DOHH2 (cell line): ENCODE measurements around the gene STAG1.
"Not testable (repeated sequence)": the region's sequence is repeated elsewhere in the genome, so short reads cannot be mapped to it uniquely, and the experiment has no call there.

Experiments
- H3F3A ChIP-seq: fragments of 200-600 bp; sonication (generic), shearing (Covaris generic); 2 replicates; pipeline ENCODE4 v1.6.0; 2016; ENCODE audit warnings: antibody characterized with exemption, mild to moderate bottlenecking; ENCODE audit not compliant: control insufficient read depth, insufficient read depth
- H3K27ac ChIP-seq: fragments of 200-600 bp; sonication (generic); 2 replicates; pipeline ENCODE4 v1.5.1; 2014; ENCODE audit warnings: low read depth, mild to moderate bottlenecking, low read length, moderate library complexity
- H3K27me3 ChIP-seq: fragments of 200-600 bp; sonication (generic); 2 replicates; pipeline ENCODE4 v1.6.1; 2014; ENCODE audit warnings: mild to moderate bottlenecking, low read length, mixed read lengths; ENCODE audit not compliant: control insufficient read depth
- H3K36me3 ChIP-seq: fragments of 200-600 bp; sonication (generic); 2 replicates; pipeline ENCODE4 v1.6.1; 2014; ENCODE audit warnings: mild to moderate bottlenecking, low read length, moderate library complexity, mixed read lengths; ENCODE audit not compliant: control insufficient read depth
- H3K4me1 ChIP-seq: fragments of 200-600 bp; sonication (generic); 2 replicates; pipeline ENCODE4 v1.6.1; 2014; ENCODE audit warnings: mild to moderate bottlenecking, low read length, mixed read lengths; ENCODE audit not compliant: control insufficient read depth
- H3K4me2 ChIP-seq: fragments of 200-600 bp; sonication (generic); 2 replicates; pipeline ENCODE4 v1.6.0; 2014; ENCODE audit warnings: mild to moderate bottlenecking, low read length, moderate library complexity
- H3K4me3 ChIP-seq: fragments of 200-600 bp; sonication (generic); 2 replicates; pipeline ENCODE4 v1.5.1; 2014; ENCODE audit warnings: mild to moderate bottlenecking, low read length, mixed read lengths
- H3K79me2 ChIP-seq: fragments of 200-600 bp; sonication (generic); 2 replicates; pipeline ENCODE4 v1.6.1; 2014; ENCODE audit warnings: mild to moderate bottlenecking, low read length, mixed read lengths; ENCODE audit not compliant: control insufficient read depth
- H3K9me2 ChIP-seq: fragments of 200-600 bp; sonication (generic); replicated peaks from 2 replicates; pipeline ENCODE4 v1.6.1; 2014; ENCODE audit warnings: mild to moderate bottlenecking, low read length, mixed read lengths; ENCODE audit not compliant: control insufficient read depth
- H3K9me3 ChIP-seq: fragments of 200-600 bp; sonication (generic); 2 replicates; pipeline ENCODE4 v1.6.1; 2014; ENCODE audit warnings: antibody characterized with exemption, low read length, mixed read lengths; ENCODE audit not compliant: control insufficient read depth, insufficient read depth
- H4K20me1 ChIP-seq: fragments of 200-600 bp; sonication (generic); 2 replicates; pipeline ENCODE4 v1.6.0; 2014; ENCODE audit warnings: low read depth, mild to moderate bottlenecking, antibody characterized with exemption, low read length, moderate library complexity; ENCODE audit not compliant: control insufficient read depth, insufficient read depth
- EZH2phosphoT487 ChIP-seq: fragments of 200-600 bp; sonication (generic); IDR thresholded peaks from 2 replicates; pipeline ENCODE4 v1.6.1; 2017; ENCODE audit warnings: borderline replicate concordance, mild to moderate bottlenecking, antibody characterized with exemption, low read length, moderate library complexity, mixed read lengths
- TF ChIP-seq, protein P1 (sequence below): fragments of 200-600 bp; sonication (generic); IDR thresholded peaks from one replicate; pipeline ENCODE4 v1.5.1; 2014; ENCODE audit warnings: antibody characterized with exemption, mild to moderate bottlenecking, low read depth, low read length; ENCODE audit not compliant: poor library complexity, severe bottlenecking

The STAG1 gene

GRCh38 chr3:136752172-136752421 lies at the start of gene STAG1:
Gene STAG1, minus strand, starts transcription at chr3:136752378. Its CDS starts 121,480 bp downstream, at chr3:136630898.
- no peaks in the 10 kb centered on the region for H3K9me2 ChIP-seq
- H3K4me1 ChIP-seq: peaks cover 37% of the 10 kb centered on the region
- no peaks in the 10 kb centered on the region for H3K9me3 ChIP-seq
- H3K79me2 ChIP-seq: peaks cover 58% of the 10 kb centered on the region
- TF ChIP-seq, protein P1, sequence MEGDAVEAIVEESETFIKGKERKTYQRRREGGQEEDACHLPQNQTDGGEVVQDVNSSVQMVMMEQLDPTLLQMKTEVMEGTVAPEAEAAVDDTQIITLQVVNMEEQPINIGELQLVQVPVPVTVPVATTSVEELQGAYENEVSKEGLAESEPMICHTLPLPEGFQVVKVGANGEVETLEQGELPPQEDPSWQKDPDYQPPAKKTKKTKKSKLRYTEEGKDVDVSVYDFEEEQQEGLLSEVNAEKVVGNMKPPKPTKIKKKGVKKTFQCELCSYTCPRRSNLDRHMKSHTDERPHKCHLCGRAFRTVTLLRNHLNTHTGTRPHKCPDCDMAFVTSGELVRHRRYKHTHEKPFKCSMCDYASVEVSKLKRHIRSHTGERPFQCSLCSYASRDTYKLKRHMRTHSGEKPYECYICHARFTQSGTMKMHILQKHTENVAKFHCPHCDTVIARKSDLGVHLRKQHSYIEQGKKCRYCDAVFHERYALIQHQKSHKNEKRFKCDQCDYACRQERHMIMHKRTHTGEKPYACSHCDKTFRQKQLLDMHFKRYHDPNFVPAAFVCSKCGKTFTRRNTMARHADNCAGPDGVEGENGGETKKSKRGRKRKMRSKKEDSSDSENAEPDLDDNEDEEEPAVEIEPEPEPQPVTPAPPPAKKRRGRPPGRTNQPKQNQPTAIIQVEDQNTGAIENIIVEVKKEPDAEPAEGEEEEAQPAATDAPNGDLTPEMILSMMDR: peak; percentile 83
- no peak for TF ChIP-seq EZH2phosphoT487
- H3K4me2 ChIP-seq: peak within 1 kb of the TSS; percentile 99
- peak within 1 kb of the TSS; percentile 98 for H3K4me3 ChIP-seq
- peaks cover 6% of the 10 kb centered on the region; the same call in 1 of the 2 replicates for H3F3A ChIP-seq
- H3K36me3 ChIP-seq: peaks cover 8% of the 10 kb centered on the region
- H4K20me1 ChIP-seq: no peaks in the 10 kb centered on the region
- H3K27ac ChIP-seq: peak within 1 kb of the TSS; percentile 96
- H3K27me3 ChIP-seq: no peaks in the 10 kb centered on the region

DNA sequence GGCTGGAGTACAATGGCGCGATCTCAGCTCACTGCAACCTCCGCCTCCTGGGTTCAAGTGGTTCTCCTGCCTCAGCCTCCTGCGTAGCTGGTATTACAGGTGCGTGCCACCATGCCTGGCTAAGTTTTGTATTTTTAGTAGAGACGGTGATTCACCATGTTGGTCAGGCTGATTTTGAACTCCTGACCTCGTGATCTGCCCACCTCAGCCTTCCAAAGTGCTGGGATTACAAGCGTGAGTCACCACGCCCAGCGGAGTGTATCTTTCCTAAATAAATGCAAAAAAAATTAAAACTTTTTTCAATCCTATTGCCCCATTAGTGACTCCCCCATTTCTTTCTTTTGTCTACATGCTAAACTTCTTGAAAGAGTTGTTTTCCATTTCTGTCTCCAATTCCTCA lies 49.0 kb upstream of the STAG1 start:
- not testable (repeated sequence) for H4K20me1 ChIP-seq, H3K9me2 ChIP-seq, H3K27me3 ChIP-seq, H3K36me3 ChIP-seq, H3K4me3 ChIP-seq, H3K9me3 ChIP-seq, H3K79me2 ChIP-seq, H3F3A ChIP-seq, H3K4me1 ChIP-seq, H3K4me2 ChIP-seq, H3K27ac ChIP-seq

DNA sequence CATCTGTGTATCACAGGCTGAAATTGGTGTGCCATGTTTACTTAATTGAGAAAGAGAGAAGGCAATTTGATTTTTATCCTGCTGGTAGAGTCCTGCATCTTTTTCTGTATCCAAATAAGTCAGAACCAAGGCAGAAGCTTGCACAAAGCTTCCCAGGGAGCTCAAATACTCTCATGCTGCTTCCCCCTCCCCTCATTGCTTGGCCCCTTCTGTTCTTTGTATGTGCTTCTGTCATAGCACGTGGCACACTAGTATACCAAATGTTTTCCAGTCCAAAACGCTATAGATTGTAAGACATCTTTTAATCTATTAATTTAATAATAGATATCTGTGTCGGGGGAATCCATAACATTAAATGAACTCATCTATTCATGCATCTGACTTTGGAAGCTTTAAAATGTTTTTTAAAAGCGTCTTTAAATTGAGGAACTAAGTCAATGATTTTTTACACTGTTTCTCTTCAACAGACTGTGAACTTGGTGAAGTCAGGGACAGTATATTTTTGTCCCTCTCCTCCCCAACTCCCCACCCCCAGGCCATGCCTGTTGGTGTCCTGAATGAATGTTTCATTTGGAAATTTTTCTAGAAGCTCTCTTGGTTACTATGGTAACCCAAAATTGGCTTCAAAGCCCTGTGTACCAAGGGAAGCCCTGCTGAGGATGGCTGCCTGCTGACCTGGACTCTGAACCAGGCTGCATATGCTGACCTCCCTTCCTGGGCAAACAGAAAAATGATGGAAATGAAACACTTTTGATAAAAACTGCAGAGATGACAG lies 40.6 kb upstream of the STAG1 start:
- Histone ChIP-seq H3K27ac (no peak overlapping the region), H3K36me3 (no peaks in the 10 kb centered on the region), H3F3A (no peaks in the 10 kb centered on the region), H3K4me2 (no peak overlapping the region), H4K20me1 (no peaks in the 10 kb centered on the region), H3K79me2 (no peaks in the 10 kb centered on the region), H3K27me3 (no peaks in the 10 kb centered on the region), H3K4me3 (no peak overlapping the region), H3K9me2 (no peaks in the 10 kb centered on the region), H3K4me1 (peaks cover 27% of the 10 kb centered on the region), H3K9me3 (no peaks in the 10 kb centered on the region)
- TF ChIP-seq, protein P1: no peak
- TF ChIP-seq EZH2phosphoT487: no peak

DNA sequence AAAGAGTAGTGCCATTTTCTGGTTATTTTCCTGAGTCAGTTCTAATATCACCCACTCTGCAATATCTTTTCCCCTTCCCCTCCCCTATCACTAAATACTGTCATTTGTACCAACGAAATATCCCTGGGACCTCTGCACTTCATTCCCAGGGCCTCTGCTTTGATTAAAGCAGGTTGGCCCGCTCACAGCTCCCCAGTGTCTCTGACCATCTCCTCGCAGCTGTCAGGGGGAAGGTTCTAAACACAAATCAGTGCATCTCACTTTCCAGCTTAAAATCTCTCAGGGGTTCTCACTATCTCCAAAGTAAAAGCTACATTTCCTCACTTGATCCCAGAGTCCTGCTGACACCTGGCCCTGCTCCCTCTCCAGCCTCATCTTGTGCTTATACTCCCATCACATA lies 38.6 kb upstream of the STAG1 start:
- TF ChIP-seq, protein P1: no peak
- TF ChIP-seq EZH2phosphoT487: no peak
- Histone ChIP-seq H3K36me3 (no peaks in the 10 kb centered on the region), H4K20me1 (no peaks in the 10 kb centered on the region), H3K9me3 (no peaks in the 10 kb centered on the region), H3K4me1 (peaks cover 39% of the 10 kb centered on the region), H3K4me2 (no peak overlapping the region), H3K9me2 (no peaks in the 10 kb centered on the region), H3K79me2 (no peaks in the 10 kb centered on the region), H3K27me3 (no peaks in the 10 kb centered on the region), H3K27ac (no peak overlapping the region), H3F3A (no peaks in the 10 kb centered on the region), H3K4me3 (no peak overlapping the region)
